Neural progenitor cell (in vitro differentiated cells): Measurements from ENCODE around the gene PTPRK. TPM values are rescaled to one million over a fixed set of nuclear protein-coding genes. Genes with fewer than 3 reads are reported as not detected.

Experiments used
- DNase-seq: peaks from one replicate; pipeline ENCODE4 v3.0.0-alpha.2; 2016; ENCODE audit warnings: low spot score
- H2AFZ ChIP-seq: fragments of 200-600 bp; sonication (generic); replicated peaks from 2 replicates; pipeline ENCODE4 v1.6.1; 2016; ENCODE audit warnings: antibody characterized with exemption
- H3F3A ChIP-seq: fragments of 200-600 bp; sonication (generic); 2 replicates; pipeline ENCODE4 v1.6.1; 2016; ENCODE audit warnings: antibody characterized with exemption, low read depth
- H3K27ac ChIP-seq: fragments of 200-600 bp; sonication (generic); 2 replicates; pipeline ENCODE4 v1.5.1; 2016; ENCODE audit warnings: mild to moderate bottlenecking
- H3K27me3 ChIP-seq: fragments of 200-600 bp; sonication (generic); 2 replicates; pipeline ENCODE4 v1.6.1; 2016; ENCODE audit warnings: mild to moderate bottlenecking, moderate library complexity
- H3K36me3 ChIP-seq: fragments of 200-600 bp; sonication (generic); 2 replicates; pipeline ENCODE4 v1.5.1; 2016
- H3K4me1 ChIP-seq: fragments of 200-600 bp; sonication (generic); 2 replicates; pipeline ENCODE4 v1.6.1; 2016; ENCODE audit warnings: mixed run types
- H3K4me2 ChIP-seq: fragments of 200-600 bp; sonication (generic); 2 replicates; pipeline ENCODE4 v1.6.1; 2016
- H3K4me3 ChIP-seq: fragments of 200-600 bp; sonication (generic); 2 replicates; pipeline ENCODE4 v1.5.1; 2016
- H3K79me2 ChIP-seq: fragments of 200-600 bp; sonication (generic); 2 replicates; pipeline ENCODE4 v1.6.1; 2016; ENCODE audit warnings: low read depth
- H3K9ac ChIP-seq: fragments of 200-600 bp; sonication (generic); 2 replicates; pipeline ENCODE4 v1.6.1; 2016
- H3K9me3 ChIP-seq: fragments of 200-600 bp; sonication (generic); 2 replicates; pipeline ENCODE4 v1.5.1; 2016; ENCODE audit warnings: low read depth
- H4K20me1 ChIP-seq: fragments of 200-600 bp; sonication (generic); 2 replicates; pipeline ENCODE4 v1.6.1; 2016; ENCODE audit warnings: low read depth
- H3K27ac Mint-ChIP-seq: 3 replicates; pipeline ENCODE4 v1.8.0; 2021; ENCODE audit warnings: mixed read lengths
- H3K27me3 Mint-ChIP-seq: 2 replicates; pipeline ENCODE4 v1.8.0; 2022; ENCODE audit warnings: low read depth, mild to moderate bottlenecking, inconsistent platforms, moderate library complexity, mixed read lengths; ENCODE audit not compliant: insufficient read depth
- H3K36me3 Mint-ChIP-seq: 3 replicates; pipeline ENCODE4 v1.8.0; 2021; ENCODE audit warnings: mixed read lengths
- H3K4me1 Mint-ChIP-seq: 3 replicates; pipeline ENCODE4 v1.8.0; 2021; ENCODE audit warnings: mixed read lengths
- H3K4me3 Mint-ChIP-seq: 3 replicates; pipeline ENCODE4 v1.8.0; 2021; ENCODE audit warnings: mild to moderate bottlenecking, moderate library complexity, mixed read lengths
- H3K9me3 Mint-ChIP-seq: 3 replicates; pipeline ENCODE4 v1.8.0; 2020; ENCODE audit warnings: mixed read lengths
- CTCF ChIP-seq: fragments of 200-600 bp; sonication (generic); IDR thresholded peaks from 2 replicates; pipeline ENCODE4 v1.5.1; 2017; ENCODE audit warnings: antibody characterized with exemption, mild to moderate bottlenecking
- EZH2 ChIP-seq: fragments of 200-600 bp; sonication (generic); IDR thresholded peaks from 2 replicates; pipeline ENCODE4 v1.6.1; 2017; ENCODE audit warnings: antibody characterized with exemption, mild to moderate bottlenecking, moderate library complexity
- EZH2phosphoT487 ChIP-seq: fragments of 200-600 bp; sonication (generic); IDR thresholded peaks from 2 replicates; pipeline ENCODE4 v1.6.1; 2017; ENCODE audit warnings: antibody characterized with exemption
- total RNA-seq: library from RNA; depleted of rRNA; stranded (reverse); fragments of >200 nt; gene quantifications from 2 replicates; pipeline ENCODE4 v1.2.3, GENCODE V29; 2015; ENCODE audit warnings: low replicate concordance

Gene PTPRK
- total RNA-seq, 1 donor from 2014 or later, result 35.0 TPM

GRCh38 chr6:127997496-127998164, 522.8 kb downstream of the PTPRK start:
- Histone ChIP-seq H4K20me1 (no peaks in the 10 kb centered on the region), H3K9me3 (no peaks in the 10 kb centered on the region), H3K4me3 (no peak overlapping the region), H3K79me2 (no peaks in the 10 kb centered on the region), H3K36me3 (no peaks in the 10 kb centered on the region), H2AFZ (no peak overlapping the region), H3K4me2 (no peak overlapping the region), H3F3A (no peaks in the 10 kb centered on the region), H3K27ac (no peak overlapping the region), H3K4me1 (no peaks in the 10 kb centered on the region), H3K27me3 (no peaks in the 10 kb centered on the region), H3K9ac (no peak overlapping the region)
- no peak for TF ChIP-seq EZH2
- TF ChIP-seq CTCF, result no peak
- TF ChIP-seq EZH2phosphoT487, result no peak
- Mint-ChIP-seq H3K4me1 (no peaks in the 10 kb centered on the region), H3K9me3 (no peaks in the 10 kb centered on the region), H3K27ac (no peak overlapping the region), H3K36me3 (peaks cover 3% of the 10 kb centered on the region), H3K4me3 (no peak overlapping the region), H3K27me3 (no peaks in the 10 kb centered on the region)
- no peak for DNase-seq

- no peak overlapping the region for H2AFZ ChIP-seq
- H3K27ac Mint-ChIP-seq, result no peak overlapping the region
- H3K27me3 Mint-ChIP-seq, result no peaks in the 10 kb centered on the region
- H3K9ac ChIP-seq, result no peak overlapping the region
- H3K4me1 ChIP-seq, result no peaks in the 10 kb centered on the region
- H4K20me1 ChIP-seq, result no peaks in the 10 kb centered on the region
- H3K4me3 ChIP-seq, result no peak overlapping the region
- no peaks in the 10 kb centered on the region for H3K27me3 ChIP-seq
- H3K36me3 Mint-ChIP-seq, result peaks cover 3% of the 10 kb centered on the region
- no peak overlapping the region for H3K4me3 Mint-ChIP-seq
- no peaks in the 10 kb centered on the region for H3K79me2 ChIP-seq
- no peaks in the 10 kb centered on the region for H3K9me3 ChIP-seq
- H3K27ac ChIP-seq, result no peak overlapping the region
- H3K36me3 ChIP-seq, result no peaks in the 10 kb centered on the region
- H3F3A ChIP-seq, result no peaks in the 10 kb centered on the region
- DNase-seq, result no peak
- no peaks in the 10 kb centered on the region for H3K9me3 Mint-ChIP-seq
- H3K4me2 ChIP-seq, result no peak overlapping the region
- H3K4me1 Mint-ChIP-seq, result no peaks in the 10 kb centered on the region
- TF ChIP-seq CTCF, result no peak
- no peak for TF ChIP-seq EZH2phosphoT487
- no peak for TF ChIP-seq EZH2
Observed at GRCh38 chr6:127996925-127997324, 523.5 kb downstream of the PTPRK start.

- H3K27ac Mint-ChIP-seq, result no peak overlapping the region
- H3K4me3 Mint-ChIP-seq, result no peak overlapping the region
- TF ChIP-seq EZH2phosphoT487 (no peak), CTCF (no peak), EZH2 (no peak)
- H3K9me3 ChIP-seq, result no peaks in the 10 kb centered on the region
- no peaks in the 10 kb centered on the region for H3K4me1 ChIP-seq
- H4K20me1 ChIP-seq, result no peaks in the 10 kb centered on the region
- no peaks in the 10 kb centered on the region for H3K36me3 ChIP-seq
- H3K27me3 ChIP-seq, result no peaks in the 10 kb centered on the region
- peaks cover 1% of the 10 kb centered on the region for H3K36me3 Mint-ChIP-seq
- no peaks in the 10 kb centered on the region for H3K4me1 Mint-ChIP-seq
- no peak overlapping the region for H3K9ac ChIP-seq
- no peaks in the 10 kb centered on the region for H3K9me3 Mint-ChIP-seq
- no peak overlapping the region for H3K27ac ChIP-seq
- no peaks in the 10 kb centered on the region for H3F3A ChIP-seq
- H3K4me3 ChIP-seq, result no peak overlapping the region
- H3K79me2 ChIP-seq, result no peaks in the 10 kb centered on the region
- H3K27me3 Mint-ChIP-seq, result no peaks in the 10 kb centered on the region
- DNase-seq, result no peak
- H3K4me2 ChIP-seq, result no peak overlapping the region
- H2AFZ ChIP-seq, result no peak overlapping the region
Observed at GRCh38 chr6:127992144-127992543, 528.3 kb downstream of the PTPRK start.
